ENCODE data around the gene SLC25A40. TPM values are rescaled to one million over a fixed set of nuclear protein-coding genes. Genes with fewer than 3 reads are reported as not detected.

The SLC25A40 gene
- total RNA-seq, 1 donor: 13.8 TPM

DNA sequence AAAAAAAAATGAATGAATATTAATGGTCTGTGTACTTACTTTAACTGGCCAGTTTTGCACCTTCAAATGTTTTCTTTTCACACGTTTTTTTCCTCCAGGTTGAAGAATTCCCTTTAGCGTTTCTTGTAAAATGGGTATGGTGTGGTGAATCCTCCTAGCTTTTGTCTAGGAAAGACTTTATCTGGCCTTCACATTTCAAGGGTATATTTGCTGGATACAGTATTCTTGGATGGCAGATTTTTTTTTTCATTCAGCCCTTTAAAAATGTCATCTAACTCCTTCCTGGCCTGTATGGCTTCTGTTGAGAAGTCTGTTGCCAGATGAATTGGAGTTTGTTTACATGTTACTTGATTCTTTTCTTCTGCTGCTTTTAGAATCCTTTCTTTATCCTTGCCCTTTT lies 10.1 kb downstream of the SLC25A40 start:
- no peak for DNase-seq (ENCODE audit: low read depth)
- no peak overlapping the region for H3K4me3 ChIP-seq (ENCODE audit: low read depth, low read length)
- no peak for TF ChIP-seq CTCF (IDR thresholded peaks at IDR 0.05; ENCODE audit: insufficient read depth, low read depth, low read length)

GRCh38 chr7:87858417-87859100 lies 17.6 kb downstream of the SLC25A40 start:
- no peak for TF ChIP-seq CTCF (IDR thresholded peaks at IDR 0.05; ENCODE audit: insufficient read depth, low read depth, low read length)
- H3K4me3 ChIP-seq (ENCODE audit: low read depth, low read length): no peak overlapping the region
- DNase-seq (ENCODE audit: low read depth): no peak

- H3K4me3 ChIP-seq (ENCODE audit: low read depth, low read length): no peak overlapping the region
- TF ChIP-seq CTCF (IDR thresholded peaks at IDR 0.05; ENCODE audit: insufficient read depth, low read depth, low read length): no peak
- peak; percentile 13 for DNase-seq (ENCODE audit: low read depth)
These were observed 22.8 kb downstream of the SLC25A40 start for GRCh38 chr7:87853237-87853864.

DNA sequence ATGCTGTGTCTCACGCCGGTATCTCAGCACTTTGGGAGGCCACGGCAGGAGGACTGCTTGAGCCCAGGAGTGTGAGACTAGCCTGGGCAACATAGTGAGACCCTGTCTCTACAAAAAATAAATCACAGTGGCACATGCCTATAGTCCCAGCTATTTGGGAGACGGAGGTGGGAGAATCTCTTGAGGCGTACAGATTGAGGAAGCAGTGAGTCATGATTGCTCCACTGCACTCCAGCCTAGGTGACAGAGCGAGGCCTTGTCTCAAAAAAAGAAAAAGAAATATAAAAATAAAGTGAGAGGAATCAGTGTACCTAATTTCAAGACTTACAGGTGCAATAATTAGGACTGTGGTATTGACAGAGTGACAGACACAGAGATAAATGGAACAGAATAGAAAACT lies 23.9 kb downstream of the SLC25A40 start:
- no peak overlapping the region for H3K4me3 ChIP-seq (ENCODE audit: low read depth, low read length)
- DNase-seq (ENCODE audit: low read depth): no peak
- TF ChIP-seq CTCF (IDR thresholded peaks at IDR 0.05; ENCODE audit: insufficient read depth, low read depth, low read length): no peak

- DNase-seq (ENCODE audit: low read depth): no peak
- H3K4me3 ChIP-seq (ENCODE audit: low read depth, low read length): no peak overlapping the region
- TF ChIP-seq CTCF (IDR thresholded peaks at IDR 0.05; ENCODE audit: insufficient read depth, low read depth, low read length): no peak
These were observed 25.1 kb downstream of the SLC25A40 start for GRCh38 chr7:87850836-87851593.

DNA sequence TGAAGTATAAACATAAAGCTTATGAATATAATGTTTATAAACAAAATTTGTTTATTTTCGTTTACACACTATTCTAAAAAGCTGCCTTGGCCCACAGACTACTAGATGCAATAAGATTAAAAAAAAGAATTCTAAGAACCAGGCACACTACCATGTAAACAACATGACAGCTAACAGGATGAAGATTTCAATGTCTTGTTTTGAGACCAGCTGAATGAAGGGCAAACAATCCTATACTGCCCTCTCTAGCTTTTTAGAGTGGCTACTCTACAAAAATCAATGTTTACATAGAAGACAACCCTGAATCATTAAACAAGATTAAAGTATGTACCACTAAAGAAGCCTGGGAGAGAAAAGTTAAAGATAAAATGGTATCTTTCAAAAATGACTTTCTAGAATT lies 38.6 kb downstream of the SLC25A40 start:
- TF ChIP-seq CTCF (IDR thresholded peaks at IDR 0.05; ENCODE audit: insufficient read depth, low read depth, low read length): no peak
- no peak overlapping the region for H3K4me3 ChIP-seq (ENCODE audit: low read depth, low read length)
- DNase-seq (ENCODE audit: low read depth): peak; percentile 7
